Measurements from ENCODE around the gene AFF3.

Gene AFF3

GRCh38 chr2:99648906-99649789 lies 493.2 kb downstream of the AFF3 start:
- DNase-seq: no peak

DNA sequence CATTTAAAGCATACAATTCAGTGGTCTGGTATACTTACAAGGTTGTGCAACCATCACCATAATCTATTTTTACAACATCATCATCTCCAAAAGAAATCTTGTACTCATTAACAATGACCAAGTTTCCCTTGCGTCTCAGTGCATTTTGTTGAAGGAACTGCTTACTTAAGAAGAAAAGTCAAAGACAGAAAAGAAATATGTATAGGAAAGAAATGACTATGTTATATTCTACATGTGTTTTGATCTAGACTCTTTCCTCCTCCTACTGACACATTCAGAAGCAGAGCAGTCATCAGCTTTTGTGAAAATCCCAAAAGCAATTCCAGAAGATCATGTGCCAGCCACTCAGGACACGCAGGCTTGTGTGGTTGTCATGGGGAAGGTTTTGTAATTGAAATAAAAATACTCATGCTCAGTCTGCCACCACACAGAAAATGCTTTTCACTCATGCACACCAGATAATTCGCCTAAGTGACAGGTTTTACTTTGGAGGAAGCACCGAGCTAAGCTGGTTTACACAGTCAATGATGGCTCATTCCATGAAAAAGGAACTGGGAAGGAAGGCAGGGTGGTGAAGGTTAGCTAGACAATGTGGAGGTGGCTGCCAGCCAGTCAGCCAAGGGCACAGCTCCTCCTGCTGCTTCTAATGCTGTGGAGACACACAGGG lies 494.1 kb downstream of the AFF3 start:
- no peak for DNase-seq

GRCh38 chr2:99645960-99646359 lies 496.4 kb downstream of the AFF3 start:
- no peak for DNase-seq

- no peak for DNase-seq
These were observed 498.0 kb downstream of the AFF3 start for GRCh38 chr2:99644419-99644787.

GRCh38 chr2:99643787-99644418 lies 498.5 kb downstream of the AFF3 start:
- DNase-seq: no peak

GRCh38 chr2:99641999-99642398 lies 500.4 kb downstream of the AFF3 start:
- DNase-seq: no peak

DNA sequence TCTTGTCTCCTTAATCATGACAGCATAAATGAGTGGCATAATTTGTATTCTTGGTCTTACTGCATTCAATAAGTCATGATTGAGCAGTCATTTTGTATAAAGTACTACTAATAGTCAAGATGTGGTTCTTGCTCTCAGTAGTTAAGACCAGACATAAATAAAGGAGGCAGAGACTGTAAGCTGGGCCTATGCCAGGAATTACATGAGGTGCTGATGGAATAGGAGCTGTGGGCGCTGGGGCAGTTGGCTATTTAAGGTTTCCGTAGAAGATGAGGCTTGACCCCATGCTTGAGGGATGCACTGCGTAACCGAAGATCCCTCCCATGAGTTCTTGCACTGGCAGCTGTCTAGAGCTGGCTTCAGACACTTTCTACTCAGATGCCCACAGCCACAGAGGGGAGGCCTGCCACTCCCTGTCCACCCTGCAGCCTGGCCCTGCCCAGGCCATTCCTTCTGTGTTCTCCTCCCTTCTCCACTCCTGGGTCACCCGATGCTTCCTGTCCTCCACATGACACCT lies 501.7 kb downstream of the AFF3 start:
- no peak for DNase-seq

- no peak for DNase-seq
These were observed 503.6 kb downstream of the AFF3 start for GRCh38 chr2:99638791-99639190.

- no peak for DNase-seq
These were observed 505.2 kb downstream of the AFF3 start for GRCh38 chr2:99637159-99637697.

GRCh38 chr2:99636144-99637034 lies 506.0 kb downstream of the AFF3 start:
- no peak for DNase-seq

DNA sequence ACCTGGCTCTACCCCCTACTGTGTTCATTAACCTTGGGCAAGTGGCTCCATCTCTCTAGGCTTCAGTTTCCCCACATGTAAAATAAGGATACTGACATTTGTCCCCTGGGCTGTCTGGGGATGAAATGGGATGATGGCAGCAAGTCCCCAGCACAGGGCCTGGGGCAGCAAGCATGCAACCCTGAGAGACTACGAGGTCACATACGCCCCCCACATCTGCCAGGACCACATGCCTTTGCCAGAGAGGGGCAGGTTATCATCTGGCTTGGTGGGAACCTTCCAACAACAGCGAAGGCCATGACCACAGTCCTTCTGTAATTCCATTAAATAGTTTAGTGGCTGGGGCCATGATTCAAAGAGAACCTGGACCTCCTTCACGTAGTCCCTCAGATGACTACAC lies 506.7 kb downstream of the AFF3 start:
- no peak for DNase-seq

DNA sequence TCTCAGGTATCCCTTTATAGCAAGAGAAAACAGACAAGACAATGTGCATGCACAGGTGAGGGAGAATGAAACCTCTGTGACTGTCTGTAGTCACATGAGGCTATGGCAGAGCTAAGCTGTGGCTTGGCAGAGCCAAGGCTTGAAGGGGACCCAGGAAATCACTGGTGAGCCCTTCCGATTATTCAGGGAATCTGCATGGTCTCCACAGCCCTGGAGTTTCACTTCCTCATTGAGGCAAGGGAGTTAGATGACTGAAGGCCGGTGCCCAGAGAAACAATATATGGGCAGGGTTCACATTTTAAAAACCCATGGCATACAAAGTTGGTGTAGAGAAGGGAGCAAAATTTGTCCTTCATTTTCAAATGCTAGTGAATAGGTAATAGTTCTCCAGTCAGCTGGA lies 508.2 kb downstream of the AFF3 start:
- DNase-seq: no peak

DNA sequence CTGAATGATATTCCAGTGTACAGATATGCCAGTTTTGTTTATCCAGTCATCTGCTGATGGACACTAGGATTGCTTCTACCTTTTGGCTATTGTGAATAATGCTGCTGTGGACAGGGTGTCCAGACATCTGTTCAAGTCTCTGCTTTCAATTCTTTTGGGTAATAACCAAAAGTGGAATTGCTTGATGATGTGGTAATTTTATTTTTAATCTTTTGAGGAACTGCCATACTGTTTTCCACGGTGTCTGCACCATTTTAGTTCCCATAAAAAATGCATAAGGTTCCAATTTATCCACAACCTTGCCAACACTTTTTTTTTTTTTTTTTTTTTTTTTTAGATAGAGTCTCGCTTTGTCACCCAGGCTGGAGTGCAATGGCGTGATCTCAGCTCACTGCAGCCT lies 510.7 kb downstream of the AFF3 start:
- DNase-seq: no peak

- no peak for DNase-seq
These were observed 513.1 kb downstream of the AFF3 start for GRCh38 chr2:99629320-99629719.

DNA sequence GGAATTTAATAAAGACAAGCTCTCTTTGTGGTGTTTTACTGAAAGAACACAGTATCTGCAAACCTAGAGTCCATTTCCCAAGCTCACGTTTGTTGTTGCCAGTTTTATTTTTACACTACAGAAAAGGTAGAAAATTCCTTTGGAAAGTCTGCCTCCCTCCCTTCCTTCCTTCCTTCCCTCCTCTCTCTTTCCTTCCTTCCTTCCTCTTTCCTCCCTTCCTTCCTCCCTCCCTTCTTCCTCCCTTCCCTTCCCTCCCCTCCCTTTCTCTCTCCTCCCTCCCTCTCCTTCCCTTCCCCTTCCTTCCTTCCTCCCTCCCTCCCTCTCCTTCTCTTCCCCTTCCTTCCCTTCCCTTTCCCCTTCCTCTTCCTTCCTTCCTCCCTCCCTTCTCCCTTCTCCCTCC lies 516.2 kb downstream of the AFF3 start:
- no peak for DNase-seq

GRCh38 chr2:99624677-99625076 lies 517.7 kb downstream of the AFF3 start:
- DNase-seq: no peak

GRCh38 chr2:99623613-99624012 lies 518.8 kb downstream of the AFF3 start:
- no peak for DNase-seq

DNA sequence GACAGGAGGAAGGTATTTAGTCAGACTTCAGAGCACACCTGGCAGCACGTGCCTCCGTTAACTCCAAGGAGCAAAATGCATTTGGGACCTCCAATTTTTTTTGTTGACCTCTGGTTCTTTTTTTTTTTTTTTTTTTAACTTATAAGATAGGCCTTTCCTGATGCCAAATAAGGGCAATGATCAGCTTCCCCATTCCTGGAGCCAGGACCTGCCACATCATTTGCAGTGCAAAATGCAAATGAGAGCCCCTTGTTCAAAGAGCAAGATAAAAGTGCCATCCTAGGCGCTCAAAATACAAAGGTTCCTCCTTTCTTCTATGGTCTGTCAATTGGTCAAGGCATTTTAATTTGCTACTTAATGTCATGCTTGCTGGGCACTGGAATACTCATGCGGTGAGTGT lies 519.4 kb downstream of the AFF3 start:
- DNase-seq: no peak

DNA sequence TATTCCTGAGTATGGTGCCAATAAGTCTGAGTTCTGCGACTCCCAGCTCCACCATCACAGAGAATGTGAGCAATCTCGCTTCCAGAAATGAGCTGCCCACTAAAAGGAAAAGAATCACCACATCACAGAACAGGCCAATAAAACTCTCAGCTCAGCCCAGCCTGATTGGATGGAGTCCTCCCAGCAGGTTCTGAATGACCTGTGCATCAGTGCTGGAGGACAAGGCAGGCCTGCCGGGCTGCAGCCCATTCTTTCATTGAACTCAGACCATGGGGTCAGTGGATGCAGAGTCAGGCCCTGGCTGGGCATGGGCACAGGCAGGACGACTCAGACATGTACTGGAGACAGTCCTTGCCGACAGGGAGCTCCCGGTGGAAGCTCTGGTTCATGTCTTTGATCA lies 519.9 kb downstream of the AFF3 start:
- no peak for DNase-seq

GRCh38 chr2:99621774-99622173 lies 520.6 kb downstream of the AFF3 start:
- no peak for DNase-seq

DNA sequence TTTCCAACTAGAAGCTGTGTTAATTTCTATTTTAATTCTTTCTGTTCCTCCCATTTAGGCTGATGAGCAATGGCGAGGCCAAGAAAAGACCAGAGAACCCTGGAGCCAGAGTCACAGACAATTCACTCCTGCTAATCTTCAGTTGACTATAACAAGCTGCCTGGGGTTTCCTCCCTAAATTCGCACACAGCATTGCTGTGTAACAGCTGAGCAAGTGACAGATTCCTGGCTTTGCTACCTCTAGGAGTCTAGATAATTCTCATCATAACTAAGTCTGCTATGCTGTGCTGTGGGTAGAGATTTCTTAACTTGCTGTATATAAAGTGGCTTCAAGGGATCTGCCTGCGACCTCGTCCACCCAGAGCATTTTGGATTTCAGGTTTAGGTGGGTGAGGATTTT lies 521.3 kb downstream of the AFF3 start:
- DNase-seq: no peak

DNA sequence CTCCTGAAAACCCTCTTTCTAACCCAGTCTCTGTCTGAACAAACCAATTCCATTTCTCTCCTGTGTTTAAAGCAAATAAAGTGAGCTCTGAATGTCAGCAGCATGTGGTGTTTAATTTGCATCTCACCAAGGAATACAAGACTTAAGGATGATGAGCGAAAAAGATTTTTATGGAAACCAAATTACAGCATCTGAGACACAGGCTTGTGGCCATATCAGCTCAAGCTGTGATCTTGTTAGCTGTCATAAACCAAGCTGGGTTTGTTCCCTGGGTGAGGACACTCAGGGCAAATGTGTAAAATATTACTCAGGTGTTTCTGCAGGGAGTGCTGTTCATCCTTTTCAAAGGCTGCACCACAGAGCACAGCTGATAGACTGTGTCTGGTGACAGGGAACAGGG lies 523.2 kb downstream of the AFF3 start:
- no peak for DNase-seq

Measured in HCEC 1CT (cell line).